CD4-positive, alpha-beta T cell treated with Interleukin-10 for 1 hour (primary cell): ENCODE data around the gene CEP250.
"Not testable (repeated sequence)": the region's sequence is repeated elsewhere in the genome, so short reads cannot be mapped to it uniquely, and the experiment has no call there.

Experiments used
- DNase-seq: peaks from one replicate; pipeline ENCODE4 v3.0.0-alpha.2; 2020

CEP250 gene

GRCh38 chr20:35454881-35455609, at the start of gene CEP250:
TSS of gene CEP250 (plus strand) at chr20:35455598. CDS start at chr20:35462368, 6,770 bp downstream.
- peak; percentile 95 for DNase-seq

- DNase-seq = no peak
Measured at GRCh38 chr20:35405775-35406174, 49.6 kb upstream of the CEP250 start.

GRCh38 chr20:35408270-35408669, 47.1 kb upstream of the CEP250 start:
- no peak for DNase-seq

GRCh38 chr20:35409542-35409941, 45.9 kb upstream of the CEP250 start:
- no peak for DNase-seq

- DNase-seq = no peak
Measured at GRCh38 chr20:35410613-35411012, 44.8 kb upstream of the CEP250 start.

- no peak for DNase-seq
Measured at GRCh38 chr20:35421322-35421721, 34.1 kb upstream of the CEP250 start.

- DNase-seq = no peak
Measured at GRCh38 chr20:35431621-35432429, 23.6 kb upstream of the CEP250 start.

- no peak for DNase-seq
Measured at GRCh38 chr20:35432430-35432735, 23.0 kb upstream of the CEP250 start.

GRCh38 chr20:35433337-35433736, 22.1 kb upstream of the CEP250 start:
- no peak for DNase-seq

- no peak for DNase-seq
Measured at GRCh38 chr20:35434085-35435005, 21.1 kb upstream of the CEP250 start.

GRCh38 chr20:35436177-35436573, 19.2 kb upstream of the CEP250 start:
- DNase-seq = no peak

GRCh38 chr20:35437599-35437998, 17.8 kb upstream of the CEP250 start:
- no peak for DNase-seq

GRCh38 chr20:35443003-35443402, 12.4 kb upstream of the CEP250 start:
- no peak for DNase-seq

- no peak for DNase-seq
Measured at GRCh38 chr20:35444226-35444625, 11.2 kb upstream of the CEP250 start.

GRCh38 chr20:35446356-35447078, 8.9 kb upstream of the CEP250 start:
- no peak for DNase-seq

- DNase-seq = peak; percentile 89
Measured at GRCh38 chr20:35447082-35447789, 8.2 kb upstream of the CEP250 start.

- no peak for DNase-seq
Measured at GRCh38 chr20:35448788-35449373, 6.5 kb upstream of the CEP250 start.

GRCh38 chr20:35449855-35450254, 5.5 kb upstream of the CEP250 start:
- DNase-seq = not testable (repeated sequence)

GRCh38 chr20:35451295-35451694, 4.1 kb upstream of the CEP250 start:
- no peak for DNase-seq

- DNase-seq = no peak
Measured at GRCh38 chr20:35453647-35454046, 1.8 kb upstream of the CEP250 start.

- not testable (repeated sequence) for DNase-seq
Measured at GRCh38 chr20:35456700-35457099, 1.3 kb downstream of the CEP250 start.

GRCh38 chr20:35457539-35457938, 2.1 kb downstream of the CEP250 start:
- not testable (repeated sequence) for DNase-seq
